Stimulated activated CD8-positive, alpha-beta memory T cell treated with anti-CD3 and anti-CD28 coated beads, Interleukin-2, amount 100 ng/mL, for 48 hours (primary cell): ENCODE results near the gene PLK4.
"Not testable (repeated sequence)": the region's sequence is repeated elsewhere in the genome, so short reads cannot be mapped to it uniquely, and the experiment has no call there.

ENCODE experiments used
- DNase-seq, 2 donors: peaks; one replicate each; pipeline ENCODE4 v3.0.0-alpha.2; 2020; ENCODE audit warnings: low read depth in 2 of 2

Gene PLK4

DNA sequence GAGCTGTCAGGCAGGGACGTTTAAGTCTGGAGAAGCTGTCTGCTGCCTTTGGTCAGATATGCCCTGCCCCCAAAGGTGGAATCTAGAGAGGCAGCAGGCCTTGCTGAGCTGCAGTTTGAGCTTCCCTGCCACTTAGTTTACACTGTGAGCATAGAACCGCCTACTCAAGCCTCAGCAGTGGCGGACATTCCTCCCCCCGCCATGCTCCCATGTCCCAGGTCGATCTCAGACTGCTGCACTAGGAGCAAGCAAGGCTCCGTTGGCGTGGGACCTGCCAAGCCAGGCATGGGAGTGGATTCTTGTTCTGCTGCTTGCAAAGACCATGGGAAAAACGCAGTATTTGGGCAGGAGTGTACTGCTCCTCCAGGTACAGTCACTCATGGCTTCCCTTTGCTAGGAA is 24.3 kb downstream of the PLK4 start:
- no peak for DNase-seq

GRCh38 chr4:127916512-127916911 is 35.8 kb downstream of the PLK4 start:
- DNase-seq = no peak

GRCh38 chr4:127917151-127917550 is 36.5 kb downstream of the PLK4 start:
- DNase-seq = no peak

GRCh38 chr4:127920521-127920920 is 39.8 kb downstream of the PLK4 start:
- no peak for DNase-seq

DNA sequence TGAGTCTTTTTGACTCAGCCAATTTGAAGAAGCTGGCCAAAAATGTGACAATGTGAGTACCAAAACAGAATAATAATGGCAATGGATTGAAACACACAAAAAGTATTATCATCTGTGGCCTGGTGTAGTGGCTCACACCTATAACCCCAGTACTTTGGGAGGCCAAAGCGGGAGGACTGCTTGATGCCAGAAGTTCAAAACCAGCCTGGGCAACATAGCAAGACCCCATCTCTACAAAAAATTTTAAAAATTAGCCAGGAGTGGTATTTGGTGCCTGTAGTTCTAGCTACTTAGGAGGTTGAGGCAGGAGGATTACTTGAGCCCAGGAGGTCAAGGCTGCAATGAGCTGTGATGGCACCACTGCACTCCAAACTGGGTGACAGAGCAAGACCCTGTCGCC is 41.5 kb downstream of the PLK4 start:
- DNase-seq = no peak

GRCh38 chr4:127925720-127926119 is 45.0 kb downstream of the PLK4 start:
- DNase-seq = not testable (repeated sequence)

GRCh38 chr4:127930175-127930574 is 49.5 kb downstream of the PLK4 start:
- no peak for DNase-seq

DNA sequence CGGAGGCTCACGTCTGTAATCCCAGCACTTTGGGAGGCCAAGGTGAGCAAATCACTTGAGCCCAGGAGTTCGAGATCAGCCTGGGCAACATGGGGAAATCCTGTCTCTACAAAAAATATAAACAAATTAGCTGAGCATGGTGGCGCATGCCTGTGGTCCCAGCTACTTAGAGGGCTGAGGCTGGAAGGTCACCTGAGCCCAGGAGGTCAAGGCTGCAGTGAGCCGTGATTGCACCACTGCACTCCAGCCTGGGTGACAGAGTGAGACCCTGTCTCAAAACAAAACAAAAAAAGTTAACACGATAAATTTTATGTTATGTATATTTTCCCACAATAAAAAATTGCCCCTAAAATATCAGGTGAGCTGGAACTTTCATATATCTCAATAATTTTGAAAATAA is 51.1 kb downstream of the PLK4 start:
- not testable (repeated sequence) for DNase-seq

GRCh38 chr4:127936974-127937373 is 56.3 kb downstream of the PLK4 start:
- DNase-seq = no peak
